Activated CD4-positive, alpha-beta T cell treated with anti-CD3 and anti-CD28 coated beads for 36 hours (primary cell): ENCODE results near the gene IGDCC3. TPM values are rescaled to one million over a fixed set of nuclear protein-coding genes. Genes with fewer than 3 reads are reported as not detected.
A peak's percentile ranks its signal among the peaks of the same experiment; 100 is the strongest.

Experiments
- ATAC-seq: fragments of 200-7000 bp; cut with Tn5 transposase; one replicate; pipeline ENCODE4 v1.10.0; 2021; ENCODE audit warnings: mild to moderate bottlenecking, moderate library complexity
- CTCF ChIA-PET: fragments of 350-600 bp; sonication (Branson Sonifier 250); formaldehyde crosslinking; loops from one replicate; lab custom pipeline; 2021; ENCODE audit warnings: antibody characterized with exemption; lab: Charles Lee
- POLR2A ChIA-PET: fragments of 350-600 bp; sonication (Branson Sonifier 250); formaldehyde crosslinking; loops from one replicate; lab custom pipeline; 2021; ENCODE audit warnings: antibody characterized with exemption, inconsistent platforms; lab: Charles Lee
- DNase-seq: peaks from one replicate; pipeline ENCODE4 v3.0.0-alpha.2; 2020
- H3K27ac Mint-ChIP-seq: one replicate; pipeline ENCODE4 v1.8.0; 2021; ENCODE audit warnings: mixed read lengths
- H3K27me3 Mint-ChIP-seq: one replicate; pipeline ENCODE4 v1.8.0; 2021; ENCODE audit warnings: mixed read lengths
- H3K36me3 Mint-ChIP-seq: one replicate; pipeline ENCODE4 v1.8.0; 2021; ENCODE audit warnings: low read depth, mixed read lengths
- H3K4me1 Mint-ChIP-seq: one replicate; pipeline ENCODE4 v1.8.0; 2021; ENCODE audit warnings: mixed read lengths
- H3K4me3 Mint-ChIP-seq: one replicate; pipeline ENCODE4 v1.8.0; 2021; ENCODE audit warnings: mild to moderate bottlenecking, moderate library complexity, mixed read lengths
- H3K9me3 Mint-ChIP-seq: one replicate; pipeline ENCODE4 v1.8.0; 2021; ENCODE audit warnings: low read depth, mixed read lengths
- intact Hi-C, 2 experiments: fragments of 100-400 bp; cut with DNase I in 1 of 2; cut with micrococcal nuclease in 1 of 2; formaldehyde crosslinking; loops; one replicate each; pipeline versions ENCODE4 v1.14.2 to v1.15.1; 2022 to 2024; cut with DNase I, micrococcal nuclease
- total RNA-seq, 2 experiments: library from RNA; stranded (reverse); gene quantifications; one replicate each; pipeline ENCODE4 v1.2.3, GENCODE V29; 2021

IGDCC3 gene
- total RNA-seq, 2 experiments from 2014 or later: not detected

DNA sequence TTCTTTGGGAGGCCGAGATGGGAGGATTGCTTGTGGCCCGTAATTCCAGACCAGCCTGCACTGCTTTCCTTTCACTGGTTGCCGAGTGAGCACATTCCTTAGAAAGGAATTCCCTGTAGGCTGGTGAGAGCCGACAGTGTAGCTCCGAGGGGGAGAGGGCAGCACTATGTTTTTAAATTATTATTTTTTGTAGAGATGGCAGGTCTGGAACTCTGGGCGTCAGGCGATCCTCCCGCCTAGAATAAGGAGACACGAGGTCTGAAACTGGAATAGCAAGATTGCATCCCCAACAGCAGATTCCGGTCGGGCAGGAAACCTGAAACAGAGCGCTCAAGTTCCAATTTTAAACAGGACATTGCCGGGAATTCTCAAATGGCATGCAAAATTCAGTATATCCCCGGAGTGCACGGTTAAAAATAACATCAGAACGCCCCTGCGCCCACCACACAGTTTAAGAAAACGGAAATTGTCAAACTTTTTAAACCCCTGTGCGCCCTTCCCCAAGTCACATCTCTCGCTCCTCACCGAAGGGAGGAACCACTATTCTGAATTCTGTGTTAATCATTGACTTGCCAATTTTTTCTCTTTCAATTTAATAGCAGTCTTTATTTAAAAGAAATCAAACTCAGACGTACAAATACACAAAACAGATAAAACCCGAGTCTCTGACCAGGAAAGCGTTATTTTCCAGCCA lies 74.0 kb downstream of the IGDCC3 start:
- H3K4me1 Mint-ChIP-seq: peaks cover 43% of the 10 kb centered on the region
- peak; percentile 33 for DNase-seq

DNA sequence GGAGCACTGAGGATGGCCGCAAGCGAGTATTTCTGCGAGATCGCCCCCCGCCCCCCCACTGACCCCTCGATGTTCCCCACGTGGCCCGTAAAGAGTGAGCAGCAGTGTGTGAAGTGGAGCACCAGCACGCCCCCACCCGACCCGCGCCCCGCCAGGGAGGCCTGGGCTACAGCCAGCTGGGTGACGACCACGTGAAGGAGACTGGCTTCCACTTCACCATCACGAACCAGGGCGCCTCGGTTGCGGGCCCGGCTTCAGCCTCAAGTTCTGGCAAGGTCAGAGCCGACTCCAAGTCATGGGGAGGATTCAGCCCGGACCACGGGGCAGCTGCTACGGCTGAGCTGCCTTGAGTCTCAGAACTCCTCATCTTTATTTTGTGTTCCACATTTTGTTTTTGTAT lies 75.7 kb downstream of the IGDCC3 start:
- Mint-ChIP-seq H3K27me3 (no peaks in the 10 kb centered on the region), H3K27ac (no peak overlapping the region), H3K4me3 (no peak overlapping the region), H3K9me3 (no peaks in the 10 kb centered on the region), H3K36me3 (no peaks in the 10 kb centered on the region), H3K4me1 (peaks cover 59% of the 10 kb centered on the region)
- ChIA-PET POLR2A (no interaction called here), CTCF (interaction anchor here (1.4 kb wide), 1 partner anchor 116 kb away, joined by 3 read pairs; no protein-coding TSS in a partner anchor)
- no peak for ATAC-seq
- intact Hi-C loops: loop anchor here (5.0 to 10.0 kb wide), 6 partner anchors 170 to 1203 kb away; partner anchors contain the start of genes MAP2K1 (in 1 of the 2), PDCD7 (in 1 of the 2), RPL4 (in 1 of the 2) and SPG21 (in 1 of the 2)
- DNase-seq: peak; percentile 15

More for the DNA sequence above, 74.0 kb downstream of the IGDCC3 start:
- ChIA-PET CTCF (interaction anchor here (0.7 to 1.7 kb wide), 3 partner anchors 18 to 284 kb away, joined by 5 to 15 read pairs (median 8); partner anchors contain the start of gene PARP16), POLR2A (interaction anchor here (0.7 to 2.9 kb wide), 21 partner anchors 8 to 606 kb away, joined by 3 to 137 read pairs (median 7); partner anchors contain the start of genes CLPX, HACD3, INTS14 and PARP16)
- H3K36me3 Mint-ChIP-seq: no peaks in the 10 kb centered on the region
- intact Hi-C loops: loop anchor here (1.0 to 10.0 kb wide), 16 partner anchors 8 to 1201 kb away; partner anchors contain the start of genes PDCD7 (in 2 of the 2), RNU5A-1 (in 2 of the 2), CLPX (in 1 of the 2) and DENND4A (in 1 of the 2)
- no peaks in the 10 kb centered on the region for H3K9me3 Mint-ChIP-seq
- H3K27me3 Mint-ChIP-seq: no peaks in the 10 kb centered on the region
- peak overlapping the region; percentile 98 for H3K27ac Mint-ChIP-seq
- no peak for ATAC-seq
- H3K4me3 Mint-ChIP-seq: peak overlapping the region; percentile 89

DNA sequence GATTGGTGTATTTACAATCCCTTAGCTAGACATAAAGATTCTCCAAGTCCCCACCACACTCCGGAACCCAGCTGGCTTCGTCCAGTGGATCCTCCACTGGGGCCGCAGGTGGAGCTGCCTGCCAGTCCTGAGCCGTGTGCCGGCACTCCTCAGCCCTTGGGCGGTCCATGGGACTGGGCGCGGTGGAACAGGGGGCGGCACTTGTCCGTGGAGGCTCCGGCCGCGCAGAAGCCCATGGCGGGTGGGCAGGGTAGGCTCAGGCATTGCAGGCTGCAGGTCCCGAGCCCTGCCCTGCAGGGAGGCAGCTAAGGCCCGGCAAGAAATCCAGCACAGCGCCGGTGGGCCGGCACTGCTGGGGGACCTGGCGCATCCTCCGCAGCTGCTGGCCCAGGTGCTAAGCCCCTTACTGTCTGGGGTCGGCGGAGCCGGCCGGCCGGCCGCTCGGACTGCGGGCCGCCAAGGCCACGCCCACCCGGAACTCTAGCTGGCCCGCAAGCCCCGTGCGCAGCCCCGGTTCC lies 76.8 kb downstream of the IGDCC3 start:
- ChIA-PET POLR2A (interaction anchor here (0.5 to 2.3 kb wide), 9 partner anchors 14 to 1296 kb away, joined by 3 to 33 read pairs (median 3); partner anchors contain the start of genes CLPX and PARP16), CTCF (interaction anchor here (0.7 to 2.7 kb wide), 4 partner anchors 15 to 495 kb away, joined by 3 to 20 read pairs (median 8); partner anchors contain the start of genes CLPX and PARP16)
- H3K4me1 Mint-ChIP-seq: peaks cover 60% of the 10 kb centered on the region
- H3K4me3 Mint-ChIP-seq: no peak overlapping the region
- peak overlapping the region; percentile 90 for H3K27ac Mint-ChIP-seq
- intact Hi-C loops: loop anchor here (1.0 to 10.0 kb wide), 9 partner anchors 116 to 1204 kb away; partner anchors contain the start of genes PDCD7 (in 2 of the 2), CLPX (in 1 of the 2), MAP2K1 (in 1 of the 2) and RPL4 (in 1 of the 2)
- ATAC-seq (no peak), DNase-seq (no peak)
- no peaks in the 10 kb centered on the region for H3K36me3 Mint-ChIP-seq
- no peaks in the 10 kb centered on the region for H3K27me3 Mint-ChIP-seq
- no peaks in the 10 kb centered on the region for H3K9me3 Mint-ChIP-seq

DNA sequence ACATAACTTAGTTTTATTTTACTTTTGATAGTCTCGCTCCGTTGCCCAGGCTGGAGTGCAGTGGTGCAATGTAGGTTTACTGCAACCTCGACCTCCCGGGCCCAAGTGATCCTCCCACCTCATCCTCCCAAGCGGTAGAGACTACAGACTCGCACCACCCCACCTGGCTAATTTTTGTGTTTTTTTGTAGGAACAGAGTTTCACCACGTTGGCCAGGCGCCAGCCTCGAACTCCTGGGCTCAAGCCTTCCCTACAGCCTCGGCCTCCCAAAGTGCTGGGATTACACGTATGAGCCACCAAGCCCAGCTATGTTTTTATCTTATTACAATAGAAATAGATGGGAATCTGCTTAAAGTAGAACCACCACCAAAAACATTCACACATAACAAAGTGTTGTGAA lies 79.1 kb downstream of the IGDCC3 start:
- no peaks in the 10 kb centered on the region for H3K27me3 Mint-ChIP-seq
- intact Hi-C loops: loop anchor here (5.0 to 10.0 kb wide), 3 partner anchors 266 to 1136 kb away; partner anchors contain the start of gene PPIB (in 1 of the 2)
- peak overlapping the region; percentile 97 for H3K27ac Mint-ChIP-seq

DNA sequence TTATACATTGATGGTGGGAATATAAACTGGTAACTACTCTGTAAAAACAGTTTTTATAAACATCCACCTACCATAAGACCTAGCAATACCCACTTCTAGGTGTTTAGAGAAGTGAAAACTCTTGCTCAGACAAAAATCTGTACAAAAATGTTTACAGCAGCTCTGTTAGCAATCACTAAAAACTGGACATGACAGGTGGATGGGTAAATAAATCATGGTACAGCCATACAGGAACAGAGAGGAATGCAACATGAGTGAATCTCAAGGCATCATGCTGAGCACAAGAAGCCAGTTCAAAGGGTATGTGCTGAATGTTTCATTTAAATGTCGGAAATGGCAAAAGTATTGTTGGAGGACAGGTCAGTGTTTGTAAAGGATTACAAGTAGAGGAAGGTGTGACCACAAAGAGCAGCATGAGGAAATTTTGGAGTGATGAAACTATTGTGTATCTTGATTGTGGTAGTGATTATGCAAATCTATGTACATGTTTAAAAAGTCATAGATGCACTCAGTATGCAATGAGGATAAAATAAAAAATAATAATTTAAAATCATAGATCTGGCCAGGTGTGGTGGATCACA lies 84.8 kb downstream of the IGDCC3 start:
- intact Hi-C loops: loop anchor here in 1 of 2 experiments (10.0 kb wide), 1 partner anchor 558 kb away; no protein-coding TSS in a partner anchor
- peaks cover 22% of the 10 kb centered on the region for H3K4me1 Mint-ChIP-seq
- ATAC-seq (no peak), DNase-seq (no peak)
- H3K36me3 Mint-ChIP-seq: no peaks in the 10 kb centered on the region
- no peak overlapping the region for H3K4me3 Mint-ChIP-seq
- CTCF ChIA-PET: no interaction called here
- H3K27ac Mint-ChIP-seq: no peak overlapping the region
- no peaks in the 10 kb centered on the region for H3K9me3 Mint-ChIP-seq
- no peaks in the 10 kb centered on the region for H3K27me3 Mint-ChIP-seq
- POLR2A ChIA-PET: interaction anchor here (1.0 kb wide), 1 partner anchor 12 kb away, joined by 5 read pairs; the partner anchor contains the start of gene RNU5B-1

More for the DNA sequence above, 79.1 kb downstream of the IGDCC3 start:
- no peaks in the 10 kb centered on the region for H3K36me3 Mint-ChIP-seq
- peak overlapping the region; percentile 81 for H3K4me3 Mint-ChIP-seq
- peak; percentile 21 for DNase-seq
- CTCF ChIA-PET: interaction anchor here (1.1 to 2.7 kb wide), 4 partner anchors 13 to 404 kb away, joined by 6 to 20 read pairs (median 9); partner anchors contain the start of genes CLPX and PARP16
- POLR2A ChIA-PET: interaction anchor here (1.7 to 2.3 kb wide), 2 partner anchors 12 to 114 kb away, joined by 11 to 33 read pairs; partner anchors contain the start of genes CLPX and PARP16
- ATAC-seq: no peak
- H3K9me3 Mint-ChIP-seq: no peaks in the 10 kb centered on the region
- H3K4me1 Mint-ChIP-seq: peaks cover 49% of the 10 kb centered on the region

DNA sequence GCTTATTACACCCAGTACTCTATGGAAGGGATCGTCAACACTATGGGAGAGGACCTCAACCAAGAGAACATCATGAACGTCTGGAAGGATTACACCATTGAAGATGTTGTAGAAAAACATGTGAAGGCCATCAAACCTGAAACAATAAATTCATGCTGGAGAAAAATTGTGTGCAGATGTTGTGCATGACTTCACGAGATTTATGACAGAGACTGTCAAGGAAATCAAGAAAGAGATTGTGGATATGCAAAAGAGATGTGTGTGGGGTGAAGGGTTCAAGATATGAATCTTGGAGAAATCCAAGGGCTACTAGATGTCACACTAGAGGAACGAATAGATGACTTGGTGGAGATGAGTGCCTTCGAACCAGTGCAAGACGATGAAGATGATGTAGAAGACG lies 87.6 kb downstream of the IGDCC3 start:
- POLR2A ChIA-PET: interaction anchor here (6.6 kb wide), 1 partner anchor 15 kb away, joined by 137 read pairs; the partner anchor contains the start of gene RNU5B-1
- DNase-seq: no peak
- Mint-ChIP-seq H3K4me3 (no peak overlapping the region), H3K36me3 (no peaks in the 10 kb centered on the region), H3K27me3 (no peaks in the 10 kb centered on the region), H3K9me3 (no peaks in the 10 kb centered on the region), H3K27ac (no peak overlapping the region), H3K4me1 (peaks cover 18% of the 10 kb centered on the region)
- intact Hi-C loops: loop anchor here in 1 of 2 experiments (10.0 kb wide), 1 partner anchor 555 kb away; no protein-coding TSS in a partner anchor
- ATAC-seq: no peak
- CTCF ChIA-PET: interaction anchor here (0.7 kb wide), 1 partner anchor 73 kb away, joined by 3 read pairs; no protein-coding TSS in a partner anchor

DNA sequence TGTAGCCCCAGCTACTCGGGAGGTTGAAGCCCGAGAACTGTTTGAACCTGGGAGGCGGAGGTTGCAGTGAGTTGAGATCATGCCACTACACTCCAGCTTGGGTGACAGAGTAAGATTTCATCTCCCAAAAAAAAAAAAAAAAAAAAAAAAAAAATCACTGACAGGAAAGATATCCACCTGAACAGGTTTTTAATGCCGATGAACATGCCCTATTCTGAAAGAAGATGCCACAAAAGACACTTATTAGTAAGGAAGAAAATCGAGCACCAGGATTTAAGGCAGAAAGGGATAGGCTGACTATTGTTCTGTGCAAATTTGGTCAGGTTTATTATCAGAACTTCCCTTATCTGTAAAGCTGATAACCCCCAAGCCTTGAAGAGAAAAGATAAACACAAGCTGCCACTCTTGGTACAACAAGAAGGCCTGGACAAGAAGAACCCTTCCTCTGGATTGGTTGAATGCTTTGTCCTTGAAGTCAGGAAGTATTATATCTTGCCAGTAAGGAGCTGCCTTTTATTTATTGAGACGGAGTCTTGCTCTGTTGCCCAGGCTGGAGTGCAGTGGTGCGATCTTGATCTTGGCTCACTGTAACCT lies 88.4 kb downstream of the IGDCC3 start:
- Mint-ChIP-seq H3K27me3 (no peaks in the 10 kb centered on the region), H3K9me3 (no peaks in the 10 kb centered on the region), H3K27ac (no peak overlapping the region), H3K4me1 (peaks cover 17% of the 10 kb centered on the region), H3K36me3 (no peaks in the 10 kb centered on the region), H3K4me3 (no peak overlapping the region)
- intact Hi-C loops: no loop called here
- ATAC-seq (no peak), DNase-seq (no peak)
- ChIA-PET POLR2A (interaction anchor here (6.6 kb wide), 1 partner anchor 16 kb away, joined by 137 read pairs; the partner anchor contains the start of gene RNU5B-1), CTCF (interaction anchor here (0.7 kb wide), 1 partner anchor 72 kb away, joined by 3 read pairs; no protein-coding TSS in a partner anchor)

DNA sequence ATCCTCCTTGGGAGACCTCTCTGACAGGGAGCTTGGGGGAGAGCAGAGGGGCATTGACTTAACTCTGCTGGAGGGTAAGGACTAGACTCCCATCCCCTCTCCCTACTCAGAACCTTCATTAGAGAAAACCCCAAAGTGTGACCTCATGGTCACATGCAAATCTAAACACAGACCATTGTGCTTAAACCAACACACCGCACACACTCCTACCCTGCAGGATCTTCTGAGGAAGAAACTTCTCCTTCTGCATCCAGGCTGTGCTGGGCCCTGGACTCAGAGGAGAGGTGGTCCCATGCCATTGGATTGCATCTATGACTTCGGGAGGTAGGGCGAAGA lies 90.3 kb downstream of the IGDCC3 start:
- no peak for DNase-seq
- Mint-ChIP-seq H3K4me3 (peak overlapping the region; percentile 87), H3K9me3 (no peaks in the 10 kb centered on the region), H3K27me3 (no peaks in the 10 kb centered on the region), H3K4me1 (peaks cover 26% of the 10 kb centered on the region), H3K27ac (peak overlapping the region; percentile 89), H3K36me3 (peaks cover 8% of the 10 kb centered on the region)
- intact Hi-C loops: loop anchor here (1.0 to 2.0 kb wide), 3 partner anchors 8 to 259 kb away; partner anchors contain the start of genes CLPX (in 1 of the 2) and MTFMT (in 1 of the 2)
- no peak for ATAC-seq
- POLR2A ChIA-PET: interaction anchor here (1.0 to 6.6 kb wide), 6 partner anchors 9 to 394 kb away, joined by 3 to 137 read pairs (median 14); partner anchors contain the start of genes CLPX and RNU5B-1
- CTCF ChIA-PET: interaction anchor here (0.8 to 3.7 kb wide), 7 partner anchors 10 to 176 kb away, joined by 3 to 20 read pairs (median 9); partner anchors contain the start of gene RNU5B-1

DNA sequence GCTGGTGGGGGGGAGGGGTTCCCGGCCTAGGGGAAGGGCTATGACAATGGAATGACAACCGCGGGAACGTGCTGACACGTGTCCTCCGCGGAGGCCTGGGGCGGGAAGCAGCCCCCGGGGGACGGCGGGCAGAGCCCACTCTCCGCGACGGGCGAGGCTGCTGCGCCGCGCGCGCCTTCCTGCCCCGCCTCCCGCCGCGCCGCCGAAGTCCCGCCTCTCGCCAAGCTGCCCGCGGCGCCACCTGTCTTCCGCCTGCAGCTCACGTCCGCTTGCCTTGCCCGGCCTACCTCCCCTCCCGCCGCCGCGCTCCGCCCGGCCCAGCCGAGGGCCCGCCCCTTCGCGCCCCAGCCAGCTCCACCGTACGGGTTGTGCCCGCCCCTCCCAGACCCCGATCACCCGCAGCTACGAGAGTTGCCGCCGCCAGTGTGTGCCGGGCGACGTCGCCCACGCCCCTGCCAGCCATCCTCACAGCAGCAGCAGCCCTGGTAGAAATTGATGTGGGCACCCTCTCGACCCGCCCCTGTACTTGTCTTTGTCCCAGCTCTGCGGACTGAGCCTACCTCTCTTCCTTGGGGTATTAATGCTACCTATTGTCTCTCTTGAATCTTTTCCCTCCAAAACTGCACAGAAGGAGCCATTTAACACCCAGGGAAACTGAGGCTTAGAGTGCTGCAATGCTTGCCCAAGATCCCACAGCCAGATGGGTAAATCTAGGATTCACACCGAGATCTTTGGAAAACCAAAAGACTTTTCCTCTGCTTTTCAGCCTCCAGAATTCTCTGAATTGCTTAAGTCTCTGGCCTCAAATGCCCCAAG lies 90.9 kb downstream of the IGDCC3 start, which contains the start of gene PARP16:
Gene PARP16 (minus strand): TSS at position 180 of the 816 bp plus-strand sequence. CDS start 457 bp downstream, outside the sequence.
- DNase-seq: peak; percentile 96
- no peaks in the 10 kb centered on the region for H3K27me3 Mint-ChIP-seq
- peaks cover 30% of the 10 kb centered on the region for H3K4me1 Mint-ChIP-seq
- intact Hi-C loops: loop anchor here (1.0 to 2.0 kb wide), 7 partner anchors 8 to 258 kb away; partner anchors contain the start of genes CLPX (in 2 of the 2), MTFMT (in 1 of the 2), PDCD7 (in 1 of the 2) and RNU5B-1 (in 1 of the 2)
- H3K4me3 Mint-ChIP-seq: peak within 1 kb of the TSS; percentile 87
- peak within 1 kb of the TSS; percentile 89 for H3K27ac Mint-ChIP-seq
- ATAC-seq: peak; percentile 98
- CTCF ChIA-PET: interaction anchor here (0.6 to 3.7 kb wide), 14 partner anchors 8 to 197 kb away, joined by 3 to 20 read pairs (median 4); partner anchors contain the start of genes CILP, CLPX, PDCD7 and RNU5B-1
- peaks cover 13% of the 10 kb centered on the region for H3K36me3 Mint-ChIP-seq
- H3K9me3 Mint-ChIP-seq: no peaks in the 10 kb centered on the region
- POLR2A ChIA-PET: interaction anchor here (0.6 to 6.6 kb wide), 12 partner anchors 8 to 446 kb away, joined by 3 to 137 read pairs (median 6); partner anchors contain the start of genes CLPX and RNU5B-1
